Prostate gland (tissue), 2 donors: ENCODE data around the gene CDK5RAP2. TPM values are rescaled to one million over a fixed set of nuclear protein-coding genes. Genes with fewer than 3 reads are reported as not detected.

ENCODE experiments used
- DNase-seq: peaks from one replicate; pipeline ENCODE4 v3.0.0-alpha.2; 2019; ENCODE audit warnings: low spot score
- H3K27ac ChIP-seq, 2 donors: fragments of 200-600 bp; sonication (generic); 2 replicates each; pipeline ENCODE4 v1.5.1; 2017 to 2019
- H3K27me3 ChIP-seq: fragments of 200-600 bp; sonication (generic); replicated peaks from 2 replicates; pipeline ENCODE4 v1.5.1; 2019; ENCODE audit not compliant: insufficient read depth
- H3K36me3 ChIP-seq, 2 donors: fragments of 200-600 bp; sonication (generic); 1 replicate in 1 of 2; 2 replicates in 1 of 2; pipeline versions ENCODE4 v1.5.1 to v1.8.1; 2017 to 2019
- H3K4me1 ChIP-seq: fragments of 200-600 bp; sonication (generic); replicated peaks from 2 replicates; pipeline ENCODE4 v1.5.1; 2019
- H3K4me3 ChIP-seq, 2 donors: fragments of 200-600 bp; sonication (generic); 2 replicates each; pipeline ENCODE4 v1.5.1; 2017 to 2019
- H3K9me3 ChIP-seq: fragments of 200-600 bp; sonication (generic); 2 replicates; pipeline ENCODE4 v1.5.1; 2017
- POLR2A ChIP-seq: fragments of 450-650 bp; IDR thresholded peaks from one replicate; pipeline ENCODE4 v1.6.1; 2016; ENCODE audit warnings: antibody characterized with exemption, mild to moderate bottlenecking
- POLR2AphosphoS5 ChIP-seq: sonication (generic); formaldehyde crosslinking; IDR thresholded peaks from one replicate; pipeline ENCODE4 v1.6.1; 2017; ENCODE audit warnings: antibody characterized with exemption
- WGBS: methylation state at CpG from one replicate; pipeline ENCODE4 v1.1.5; 2018; 5-methylcytosine and 5-hydroxymethylcytosine counted together
- intact Hi-C: fragments of 100-400 bp; cut with DNase I; formaldehyde crosslinking; loops from one replicate; pipeline ENCODE4 v1.14.2; 2022
- total RNA-seq, 2 donors: library from RNA; depleted of rRNA; stranded (reverse); fragments of >200 nt; gene quantifications; one replicate each; pipeline ENCODE4 v1.1.0, GENCODE V29; 2016
- TF ChIP-seq, protein P1 (sequence below), 4 experiments: fragments of 200-600 bp in 2 of 4; fragments of 450-650 bp in 2 of 4; sonication (generic) in 2 of 4; IDR thresholded peaks; 1 replicate in 3 of 4; 2 replicates in 1 of 4; pipeline ENCODE4 v1.5.1; 2016 to 2019; ENCODE audit warnings: antibody characterized with exemption in 4 of 4, mild to moderate bottlenecking in 2 of 4, moderate library complexity in 2 of 4

Gene CDK5RAP2
- total RNA-seq, 2 donors from 2014 or later, result 48.6 to 54.1 TPM

DNA sequence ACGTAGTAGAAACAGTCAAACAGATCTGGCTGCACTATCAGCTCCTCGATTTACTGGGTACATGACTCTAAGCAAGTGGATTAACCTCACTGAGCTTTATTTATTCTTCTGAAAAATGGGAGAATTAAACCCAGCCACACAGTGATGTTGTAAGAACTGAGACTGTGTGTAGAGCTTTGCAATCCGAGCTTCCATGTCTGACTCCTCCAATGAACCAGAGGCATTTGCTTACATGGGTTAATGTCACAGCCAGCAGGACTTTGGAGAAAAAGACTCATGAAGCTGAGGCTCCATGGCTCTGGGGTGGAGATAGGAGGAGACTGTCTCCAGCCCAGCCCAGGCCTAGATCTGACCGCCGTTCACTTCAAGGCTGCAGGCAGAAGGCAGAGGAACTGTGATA lies 201.3 kb downstream of the CDK5RAP2 start:
- Histone ChIP-seq H3K36me3 (no peaks in the 10 kb centered on the region), H3K9me3 (no peaks in the 10 kb centered on the region), H3K27me3 (no peaks in the 10 kb centered on the region), H3K4me1 (no peaks in the 10 kb centered on the region), H3K27ac (no peak overlapping the region), H3K4me3 (no peak overlapping the region)
- 87% methylated on average over 5 of the region's 5 CpGs for WGBS
- intact Hi-C loops, result no loop called here
- TF ChIP-seq, protein P1, sequence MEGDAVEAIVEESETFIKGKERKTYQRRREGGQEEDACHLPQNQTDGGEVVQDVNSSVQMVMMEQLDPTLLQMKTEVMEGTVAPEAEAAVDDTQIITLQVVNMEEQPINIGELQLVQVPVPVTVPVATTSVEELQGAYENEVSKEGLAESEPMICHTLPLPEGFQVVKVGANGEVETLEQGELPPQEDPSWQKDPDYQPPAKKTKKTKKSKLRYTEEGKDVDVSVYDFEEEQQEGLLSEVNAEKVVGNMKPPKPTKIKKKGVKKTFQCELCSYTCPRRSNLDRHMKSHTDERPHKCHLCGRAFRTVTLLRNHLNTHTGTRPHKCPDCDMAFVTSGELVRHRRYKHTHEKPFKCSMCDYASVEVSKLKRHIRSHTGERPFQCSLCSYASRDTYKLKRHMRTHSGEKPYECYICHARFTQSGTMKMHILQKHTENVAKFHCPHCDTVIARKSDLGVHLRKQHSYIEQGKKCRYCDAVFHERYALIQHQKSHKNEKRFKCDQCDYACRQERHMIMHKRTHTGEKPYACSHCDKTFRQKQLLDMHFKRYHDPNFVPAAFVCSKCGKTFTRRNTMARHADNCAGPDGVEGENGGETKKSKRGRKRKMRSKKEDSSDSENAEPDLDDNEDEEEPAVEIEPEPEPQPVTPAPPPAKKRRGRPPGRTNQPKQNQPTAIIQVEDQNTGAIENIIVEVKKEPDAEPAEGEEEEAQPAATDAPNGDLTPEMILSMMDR (IDR thresholded peaks at IDR 0.05), result no peak
- TF ChIP-seq POLR2AphosphoS5 (no peak), POLR2A (no peak)
- DNase-seq, result no peak

GRCh38 chr9:120377268-120378159 lies 202.5 kb downstream of the CDK5RAP2 start:
- DNase-seq, result no peak
- TF ChIP-seq, protein P1 (IDR thresholded peaks at IDR 0.05), result no peak
- TF ChIP-seq POLR2A, result no peak
- TF ChIP-seq POLR2AphosphoS5, result no peak
- WGBS, result 89% methylated on average over 23 of the region's 23 CpGs
- no peak overlapping the region for H3K27ac ChIP-seq
- H3K4me1 ChIP-seq, result no peaks in the 10 kb centered on the region
- no peak overlapping the region for H3K4me3 ChIP-seq
- intact Hi-C loops, result no loop called here
- H3K36me3 ChIP-seq, result no peaks in the 10 kb centered on the region
- H3K9me3 ChIP-seq, result no peaks in the 10 kb centered on the region
- no peaks in the 10 kb centered on the region for H3K27me3 ChIP-seq

GRCh38 chr9:120376101-120376500 lies 203.9 kb downstream of the CDK5RAP2 start:
- no peak for DNase-seq
- Histone ChIP-seq H3K36me3 (no peaks in the 10 kb centered on the region), H3K27ac (no peak overlapping the region), H3K4me1 (no peaks in the 10 kb centered on the region), H3K27me3 (no peaks in the 10 kb centered on the region), H3K9me3 (no peaks in the 10 kb centered on the region), H3K4me3 (no peak overlapping the region)
- intact Hi-C loops, result no loop called here
- WGBS, result 98% methylated on average over 7 of the region's 7 CpGs
- TF ChIP-seq, protein P1 (IDR thresholded peaks at IDR 0.05), result no peak
- no peak for TF ChIP-seq POLR2A
- TF ChIP-seq POLR2AphosphoS5, result no peak

DNA sequence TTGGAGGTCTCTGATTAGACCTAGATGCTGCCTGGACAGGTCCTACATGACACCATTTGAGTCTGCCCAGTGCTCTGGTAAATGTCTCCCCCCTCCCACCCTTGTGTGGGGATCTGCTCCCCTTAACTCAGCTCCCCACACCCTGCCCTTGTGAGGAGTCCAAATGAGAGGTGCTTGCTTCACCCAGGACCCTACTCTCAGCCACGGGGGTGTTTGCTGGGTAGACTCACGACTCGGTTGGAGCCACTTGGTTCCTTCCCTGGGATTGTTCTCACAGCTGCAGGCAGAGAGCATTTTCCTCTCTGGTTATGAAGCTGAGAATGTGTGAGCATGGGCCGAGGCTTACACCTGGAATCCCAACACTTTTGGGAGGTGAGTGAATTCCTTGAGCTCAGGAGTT lies 204.7 kb downstream of the CDK5RAP2 start:
- TF ChIP-seq, protein P1 (IDR thresholded peaks at IDR 0.05), result no peak
- no peak for TF ChIP-seq POLR2AphosphoS5
- intact Hi-C loops, result no loop called here
- DNase-seq, result no peak
- Histone ChIP-seq H3K4me1 (no peaks in the 10 kb centered on the region), H3K27me3 (no peaks in the 10 kb centered on the region), H3K36me3 (no peaks in the 10 kb centered on the region), H3K27ac (no peak overlapping the region), H3K9me3 (no peaks in the 10 kb centered on the region), H3K4me3 (no peak overlapping the region)
- WGBS, result 92% methylated on average over 4 of the region's 4 CpGs

GRCh38 chr9:120374817-120375216 lies 205.2 kb downstream of the CDK5RAP2 start:
- DNase-seq, result no peak
- Histone ChIP-seq H3K27me3 (no peaks in the 10 kb centered on the region), H3K27ac (no peak overlapping the region), H3K4me1 (no peaks in the 10 kb centered on the region), H3K9me3 (no peaks in the 10 kb centered on the region), H3K4me3 (no peak overlapping the region), H3K36me3 (no peaks in the 10 kb centered on the region)
- intact Hi-C loops, result no loop called here
- 92% methylated on average over 14 of the region's 14 CpGs for WGBS
- TF ChIP-seq, protein P1 (IDR thresholded peaks at IDR 0.05), result no peak
- no peak for TF ChIP-seq POLR2AphosphoS5
